ENCODE measurements around the gene FRMD4A.

GRCh38 chr10:13837966-13838365, 492.8 kb downstream of the FRMD4A start:
- no peak for TF ChIP-seq EZH2 (IDR thresholded peaks at IDR 0.05; ENCODE audit: low read depth)
- TF ChIP-seq, protein P1, sequence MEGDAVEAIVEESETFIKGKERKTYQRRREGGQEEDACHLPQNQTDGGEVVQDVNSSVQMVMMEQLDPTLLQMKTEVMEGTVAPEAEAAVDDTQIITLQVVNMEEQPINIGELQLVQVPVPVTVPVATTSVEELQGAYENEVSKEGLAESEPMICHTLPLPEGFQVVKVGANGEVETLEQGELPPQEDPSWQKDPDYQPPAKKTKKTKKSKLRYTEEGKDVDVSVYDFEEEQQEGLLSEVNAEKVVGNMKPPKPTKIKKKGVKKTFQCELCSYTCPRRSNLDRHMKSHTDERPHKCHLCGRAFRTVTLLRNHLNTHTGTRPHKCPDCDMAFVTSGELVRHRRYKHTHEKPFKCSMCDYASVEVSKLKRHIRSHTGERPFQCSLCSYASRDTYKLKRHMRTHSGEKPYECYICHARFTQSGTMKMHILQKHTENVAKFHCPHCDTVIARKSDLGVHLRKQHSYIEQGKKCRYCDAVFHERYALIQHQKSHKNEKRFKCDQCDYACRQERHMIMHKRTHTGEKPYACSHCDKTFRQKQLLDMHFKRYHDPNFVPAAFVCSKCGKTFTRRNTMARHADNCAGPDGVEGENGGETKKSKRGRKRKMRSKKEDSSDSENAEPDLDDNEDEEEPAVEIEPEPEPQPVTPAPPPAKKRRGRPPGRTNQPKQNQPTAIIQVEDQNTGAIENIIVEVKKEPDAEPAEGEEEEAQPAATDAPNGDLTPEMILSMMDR (conservative IDR thresholded peaks at IDR 0.05) = no peak
